Hematopoietic multipotent progenitor cell (in vitro differentiated cells): ENCODE measurements around the gene ARID1B. TPM values are rescaled to one million over a fixed set of nuclear protein-coding genes. Genes with fewer than 3 reads are reported as not detected.

Experiments used
- DNase-seq, 3 donors: peaks; one replicate each; pipeline ENCODE4 v3.0.0-alpha.2; 2011 to 2015; ENCODE audit warnings: low read depth in 2 of 3, low spot score in 2 of 3
- total RNA-seq: library from RNA; depleted of rRNA; stranded (reverse); fragments of >200 nt; gene quantifications from one replicate; pipeline ENCODE4 v1.2.3, GENCODE V29; 2012

Gene ARID1B
- total RNA-seq, 1 donor, result 107 TPM

DNA sequence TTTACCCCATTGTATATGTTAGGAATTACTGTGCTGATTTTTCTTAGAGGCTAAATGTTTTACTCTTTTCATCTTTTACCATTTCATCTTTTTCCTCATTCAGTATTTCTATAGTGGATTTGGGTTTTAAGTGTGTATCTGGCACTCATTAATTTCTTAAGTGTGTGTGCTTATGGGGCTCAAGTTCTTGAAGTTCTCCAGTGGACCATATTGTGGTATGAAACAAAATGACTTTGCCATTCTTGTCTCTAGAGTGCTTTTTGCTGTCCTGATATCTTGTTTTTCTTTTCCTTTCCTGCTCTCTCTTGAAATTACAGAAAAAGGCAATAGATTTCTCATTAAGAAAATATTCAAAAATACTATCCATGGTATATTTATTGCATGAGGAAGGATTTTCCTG, 123.1 kb downstream of the ARID1B start:
- DNase-seq, result no peak

DNA sequence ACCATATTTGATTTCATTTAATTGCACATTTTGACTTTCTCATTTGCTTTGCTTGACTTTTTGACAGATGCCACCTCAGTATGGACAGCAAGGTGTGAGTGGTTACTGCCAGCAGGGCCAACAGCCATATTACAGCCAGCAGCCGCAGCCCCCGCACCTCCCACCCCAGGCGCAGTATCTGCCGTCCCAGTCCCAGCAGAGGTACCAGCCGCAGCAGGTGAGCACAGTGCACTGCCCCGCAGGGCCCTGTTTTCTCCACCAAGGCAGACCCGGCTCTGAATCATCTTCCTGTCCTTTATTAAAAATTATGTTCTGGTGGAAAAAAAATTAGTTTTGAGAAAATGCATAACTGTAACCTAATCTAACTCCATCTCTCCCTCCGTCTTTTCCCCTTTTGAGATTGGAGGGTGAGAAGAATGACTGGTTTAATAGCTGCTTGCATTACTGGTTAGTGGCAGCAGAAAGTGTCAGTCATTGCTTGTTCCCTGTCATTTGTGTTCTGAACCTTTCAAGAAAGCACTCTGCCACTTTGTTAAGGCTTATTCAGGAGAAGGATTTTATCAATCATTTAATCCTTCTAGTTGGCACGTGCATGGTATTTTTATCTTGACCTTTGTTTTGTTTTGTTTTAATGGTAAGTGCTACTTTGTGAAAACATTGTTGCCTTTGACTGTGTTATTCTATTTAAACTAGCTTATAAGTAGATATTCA, 124.3 kb downstream of the ARID1B start:
- DNase-seq, result no peak

DNA sequence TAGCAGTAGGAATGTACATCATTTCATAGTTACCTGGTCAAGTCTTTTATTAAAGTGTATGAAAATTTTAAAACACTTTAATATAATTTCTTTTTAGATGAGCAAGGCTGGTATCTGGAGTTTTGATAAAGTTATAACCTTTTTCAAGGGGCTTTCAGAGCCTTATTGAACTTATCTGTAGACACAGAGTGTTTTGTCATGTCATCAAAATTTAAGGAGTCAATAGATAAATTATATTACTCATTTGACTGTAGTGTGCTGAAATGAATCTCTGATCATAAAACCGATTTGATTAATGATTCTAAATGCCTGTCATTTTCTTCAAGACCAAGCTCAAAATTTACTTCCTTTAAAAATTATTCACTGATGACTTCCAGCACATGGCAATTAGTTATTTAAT, 125.6 kb downstream of the ARID1B start:
- DNase-seq, result no peak

DNA sequence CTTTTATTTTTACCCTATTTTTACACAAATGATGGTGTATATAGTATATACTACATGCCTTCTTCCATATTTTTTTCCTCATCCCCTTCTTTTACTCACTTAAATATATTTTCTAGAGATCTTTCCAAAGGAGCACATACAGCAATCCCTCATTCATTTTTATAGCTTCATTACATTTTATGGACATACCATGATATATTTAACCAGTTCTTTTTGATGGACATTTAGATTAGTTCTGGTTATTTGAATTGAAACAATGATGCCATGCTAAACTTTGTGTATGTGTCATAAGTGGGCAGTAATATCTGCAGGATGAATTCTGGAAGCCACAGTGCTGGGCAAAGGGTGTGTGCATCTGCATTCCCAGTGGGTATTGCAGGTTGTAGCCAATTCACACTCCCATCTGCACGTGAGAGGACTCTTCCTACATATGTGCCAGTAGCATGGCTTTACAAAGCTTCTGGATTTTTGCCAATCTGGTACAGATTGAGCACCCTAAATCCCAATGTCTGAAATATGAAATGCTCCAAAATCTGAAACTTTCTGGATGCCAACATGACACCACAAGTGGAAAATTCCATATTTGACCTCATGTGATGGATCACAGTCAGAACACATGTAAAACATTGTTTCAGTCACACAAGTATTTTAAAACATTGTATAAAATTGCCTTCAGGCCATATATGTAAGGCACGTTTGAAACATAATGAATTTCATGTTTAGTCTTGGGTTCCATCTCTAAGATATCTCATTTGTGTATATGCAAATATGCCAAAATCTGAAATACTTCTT, 127.2 kb downstream of the ARID1B start:
- no peak for DNase-seq

DNA sequence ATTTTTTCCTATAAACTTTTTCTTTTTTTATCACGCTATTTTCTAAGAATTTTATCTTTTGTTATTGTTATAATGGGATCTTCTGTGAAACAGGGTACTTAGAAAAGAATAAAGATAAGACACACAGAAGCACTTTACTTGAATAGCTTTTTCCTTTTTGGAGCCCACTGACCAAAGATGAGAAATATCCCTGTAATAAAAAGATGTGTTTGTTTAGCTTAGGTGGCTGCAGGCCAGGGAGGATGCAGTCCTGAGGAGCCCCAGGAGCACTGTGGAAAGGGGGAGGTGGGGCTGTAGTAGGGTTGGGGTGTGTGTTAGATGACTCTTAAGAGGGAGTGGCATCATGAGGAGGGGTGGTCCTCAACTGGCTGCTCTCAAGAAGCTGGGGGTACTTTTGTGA, 128.6 kb downstream of the ARID1B start:
- no peak for DNase-seq

DNA sequence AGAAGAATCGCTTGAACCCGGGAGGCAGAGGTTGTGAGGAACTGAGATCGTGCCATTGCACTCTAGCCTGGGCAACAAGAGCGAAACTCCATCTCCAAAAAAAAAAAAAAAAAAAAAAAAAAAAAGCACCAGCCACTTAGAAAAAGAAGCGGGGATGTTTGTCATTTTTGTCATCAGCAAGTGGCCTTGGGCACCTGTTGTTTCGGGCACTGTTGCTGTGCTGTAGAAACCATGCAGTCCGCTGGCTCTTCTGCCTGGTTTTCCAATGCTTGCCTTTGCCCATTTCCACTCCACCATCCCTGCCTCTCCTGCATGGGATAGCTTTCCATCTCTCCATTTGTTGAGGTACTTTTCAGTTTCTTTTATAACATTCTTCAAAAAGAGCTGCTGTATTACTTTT, 129.3 kb downstream of the ARID1B start:
- DNase-seq, result no peak

DNA sequence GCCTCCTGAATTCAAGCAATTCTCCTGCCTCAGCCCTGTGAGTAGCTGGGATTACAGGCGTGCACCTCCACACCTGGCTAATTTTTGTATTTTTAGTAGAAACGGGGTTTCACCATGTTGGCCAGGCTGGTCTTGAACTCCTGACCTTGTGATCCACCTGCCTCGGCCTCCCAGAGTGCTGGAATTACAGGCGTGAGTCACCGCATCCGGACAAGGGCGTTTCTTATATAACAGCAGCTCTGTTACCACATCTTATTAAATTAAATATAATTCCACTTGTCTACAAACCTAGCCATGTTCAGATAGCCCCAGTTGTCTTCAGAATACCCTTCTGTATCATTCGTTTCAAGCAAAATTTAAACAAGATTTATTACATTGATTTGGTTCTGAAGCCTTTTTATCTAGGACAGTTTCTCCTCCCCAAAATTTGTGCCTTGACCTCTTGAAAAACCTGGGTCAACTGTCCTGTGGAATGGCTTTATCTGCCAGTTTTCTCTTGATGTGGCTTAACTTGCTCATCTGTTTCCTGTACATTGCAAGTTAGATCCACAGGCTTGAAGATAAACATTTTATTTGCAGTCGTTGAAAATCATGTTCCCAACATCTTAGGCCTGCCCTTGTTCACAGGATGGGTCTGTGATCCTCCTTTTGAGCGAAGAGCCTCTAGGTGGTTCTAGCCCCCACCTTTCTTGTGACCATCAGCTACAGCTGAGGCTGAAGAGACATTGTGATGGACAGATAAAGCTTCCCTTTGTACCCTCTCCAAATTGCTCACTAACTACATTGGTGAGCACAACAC, 132.2 kb downstream of the ARID1B start:
- DNase-seq, result no peak

DNA sequence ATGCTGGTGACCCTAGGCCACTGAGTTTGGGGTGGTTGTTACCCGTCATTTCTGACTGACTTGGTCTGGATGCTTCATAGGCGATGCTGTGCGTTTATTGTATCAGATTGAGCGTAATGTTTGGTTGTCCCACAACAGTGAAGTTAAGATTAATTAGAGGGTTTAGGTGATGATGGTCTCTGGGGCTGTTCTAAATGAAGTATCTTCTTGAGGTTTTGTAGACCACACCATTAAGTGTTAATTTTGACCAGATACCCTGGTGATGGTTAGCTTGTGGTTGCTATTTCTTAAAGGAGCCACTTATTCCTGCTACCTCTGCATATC, 132.8 kb downstream of the ARID1B start:
- no peak for DNase-seq

DNA sequence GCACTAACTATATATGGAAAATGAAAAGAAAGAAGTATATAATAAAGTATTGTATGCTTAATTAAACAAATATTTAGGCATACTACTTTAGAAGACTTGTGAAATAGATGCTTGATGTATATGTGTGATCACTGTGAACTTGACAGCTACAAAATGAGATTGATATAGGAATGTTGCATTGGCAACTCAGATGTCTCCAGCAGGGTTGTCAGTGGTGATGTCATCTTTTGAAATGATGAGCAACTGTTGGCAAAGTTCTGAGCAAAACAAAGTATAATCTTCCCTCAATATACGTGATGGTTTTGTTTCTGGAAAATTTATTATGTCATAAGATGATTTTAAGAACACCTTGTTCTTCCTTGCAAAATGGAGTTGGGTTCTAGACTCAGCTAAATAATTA, 133.8 kb downstream of the ARID1B start:
- DNase-seq, result no peak

DNA sequence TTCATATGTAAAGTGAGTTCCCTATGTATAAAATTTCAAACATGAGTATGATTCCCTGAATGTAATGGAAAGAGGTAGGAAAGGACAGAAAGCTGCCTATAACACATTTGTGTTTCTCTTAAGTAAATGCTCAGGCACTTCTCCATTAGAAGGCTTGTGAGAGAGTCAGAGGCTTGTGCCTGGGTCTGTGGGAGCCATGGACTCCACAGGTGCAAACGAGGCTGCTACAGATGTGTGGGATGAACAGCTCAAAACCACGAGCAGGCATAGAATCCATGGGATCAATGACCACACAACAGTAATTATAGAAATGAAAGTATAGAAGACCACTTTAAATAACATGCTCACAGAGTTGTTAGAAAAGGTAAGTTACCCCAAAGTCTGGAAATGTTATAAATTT, 134.4 kb downstream of the ARID1B start:
- DNase-seq, result no peak

DNA sequence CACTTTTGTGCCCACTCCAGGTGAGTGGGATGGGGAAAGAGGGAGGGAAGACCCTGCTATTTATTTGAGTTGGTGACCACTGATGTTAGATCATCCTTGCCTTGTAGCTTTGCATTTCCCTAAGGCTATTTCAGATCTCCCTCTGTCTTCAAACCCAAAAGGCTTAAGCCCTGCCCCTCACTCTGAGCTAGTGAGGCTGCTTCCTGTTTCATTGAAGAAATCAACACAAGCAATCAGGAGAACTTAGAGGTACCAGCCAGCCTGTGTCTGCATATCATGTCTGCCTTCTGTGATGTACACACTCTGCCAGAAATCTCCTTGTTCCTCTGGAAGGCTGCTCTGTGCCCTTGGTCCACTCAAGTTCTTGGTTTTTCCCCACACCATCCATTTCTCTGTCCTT, 135.3 kb downstream of the ARID1B start:
- DNase-seq, result peak in 2 of 3 donors; percentile 36 to 67

DNA sequence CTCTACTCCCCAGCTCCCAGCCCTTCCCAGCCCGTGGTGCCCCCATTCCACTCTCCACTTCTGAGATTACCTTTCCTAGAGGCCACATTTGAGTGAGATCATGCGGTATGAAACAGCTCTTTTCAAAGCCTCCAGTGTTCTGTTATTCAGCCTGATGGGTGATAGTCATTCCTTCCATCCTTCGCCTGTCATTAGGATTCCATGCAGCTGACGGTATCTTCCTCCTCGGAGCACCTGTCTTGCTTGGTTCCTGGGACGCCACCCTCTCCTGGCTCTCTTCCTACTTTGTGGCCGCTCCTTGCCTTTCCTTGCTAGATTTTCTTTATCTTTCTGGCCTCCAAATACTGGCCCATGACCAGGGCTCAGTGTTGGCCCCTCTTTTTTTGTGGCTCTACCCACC, 137.0 kb downstream of the ARID1B start:
- DNase-seq, result no peak

DNA sequence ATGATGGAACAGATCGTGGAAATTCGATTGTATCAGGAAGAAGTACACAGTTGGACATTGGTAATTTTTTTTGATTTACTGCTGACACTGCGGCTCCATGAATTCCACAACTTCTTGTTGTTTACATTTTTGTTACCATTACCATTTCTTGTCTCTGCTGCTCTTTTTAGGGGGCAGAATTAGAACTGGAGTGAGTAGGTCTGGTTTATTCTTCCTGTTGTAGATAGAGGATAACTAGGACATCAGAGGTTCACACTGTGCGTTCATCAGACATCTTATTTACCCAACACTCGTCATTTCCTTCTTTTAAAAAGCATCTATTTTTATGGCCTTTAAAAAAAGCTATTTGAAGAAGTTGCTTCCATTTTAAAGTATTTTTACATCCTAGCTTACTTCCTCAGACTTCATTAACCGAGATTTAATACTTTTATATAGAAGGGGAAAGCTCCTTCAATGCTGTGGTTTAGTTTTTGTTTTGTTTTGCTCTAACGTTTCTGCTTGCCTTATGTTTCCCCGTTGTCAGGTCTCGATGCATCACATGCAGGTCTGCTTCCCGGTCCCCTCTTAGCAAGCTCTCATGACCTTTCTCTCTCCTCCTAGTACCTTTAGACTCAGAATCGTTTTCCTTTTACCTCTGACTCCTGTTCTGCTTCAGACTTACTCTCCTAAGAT, 139.1 kb downstream of the ARID1B start:
- DNase-seq, result peak in 2 of 3 donors; percentile 31 to 59

DNA sequence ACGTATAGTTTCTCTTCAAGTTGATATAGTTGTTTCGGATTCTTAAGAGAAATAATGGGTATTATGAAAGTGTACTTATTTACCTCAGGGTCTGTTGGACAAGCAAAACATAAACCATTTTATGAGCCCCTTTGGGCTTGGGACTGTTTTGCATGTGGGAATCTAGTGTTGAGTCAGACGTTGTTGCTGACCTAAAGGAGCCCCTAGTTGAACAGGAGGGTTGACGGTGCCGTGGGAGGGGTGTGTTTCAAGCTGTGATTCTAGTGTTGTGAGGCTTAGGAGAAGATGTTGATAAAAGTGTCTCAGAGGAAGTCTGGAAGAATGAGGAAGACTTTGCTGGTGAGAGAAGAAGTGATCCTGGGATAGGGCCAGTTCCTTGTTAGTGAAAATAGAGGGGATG, 140.0 kb downstream of the ARID1B start:
- DNase-seq, result no peak

DNA sequence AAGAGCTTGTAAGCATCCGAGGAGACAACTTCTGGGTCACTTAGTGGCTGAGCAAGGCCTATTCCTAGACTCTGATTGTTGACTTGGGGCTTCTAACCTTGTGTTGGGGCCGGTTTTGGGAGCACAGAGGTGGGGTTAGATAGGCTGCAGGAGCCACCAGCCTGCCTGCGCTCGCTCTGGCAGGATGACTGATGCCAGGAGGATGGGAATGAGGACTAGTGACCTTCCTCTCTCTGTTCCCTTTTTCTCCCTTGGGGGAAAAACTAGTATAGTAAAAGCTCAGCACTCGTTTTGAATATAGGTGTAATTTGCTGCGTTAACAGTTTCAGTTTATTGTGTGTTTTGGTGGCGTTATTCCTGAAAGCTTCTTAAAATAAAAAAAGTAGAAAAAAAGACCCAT, 141.5 kb downstream of the ARID1B start:
- DNase-seq, result no peak

DNA sequence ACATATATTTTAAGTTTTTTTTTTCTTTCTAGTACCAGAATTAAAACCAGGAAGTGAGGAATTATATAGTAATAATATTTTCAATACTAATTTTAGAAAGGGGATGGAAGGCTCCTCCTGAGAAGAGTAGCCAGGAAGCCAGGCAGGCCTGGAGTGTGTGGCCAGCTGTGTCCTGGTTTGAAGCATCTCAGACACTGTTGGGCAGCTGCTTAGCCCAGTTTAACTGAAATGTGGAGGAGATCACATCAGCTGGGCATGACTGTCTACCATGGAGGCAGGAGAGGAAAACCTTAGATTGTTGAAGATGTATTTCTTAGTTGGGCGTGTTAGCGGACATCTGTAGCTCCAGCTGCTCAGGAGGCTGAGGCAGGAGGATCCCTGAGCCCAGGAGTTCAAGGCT, 142.2 kb downstream of the ARID1B start:
- DNase-seq, result no peak

DNA sequence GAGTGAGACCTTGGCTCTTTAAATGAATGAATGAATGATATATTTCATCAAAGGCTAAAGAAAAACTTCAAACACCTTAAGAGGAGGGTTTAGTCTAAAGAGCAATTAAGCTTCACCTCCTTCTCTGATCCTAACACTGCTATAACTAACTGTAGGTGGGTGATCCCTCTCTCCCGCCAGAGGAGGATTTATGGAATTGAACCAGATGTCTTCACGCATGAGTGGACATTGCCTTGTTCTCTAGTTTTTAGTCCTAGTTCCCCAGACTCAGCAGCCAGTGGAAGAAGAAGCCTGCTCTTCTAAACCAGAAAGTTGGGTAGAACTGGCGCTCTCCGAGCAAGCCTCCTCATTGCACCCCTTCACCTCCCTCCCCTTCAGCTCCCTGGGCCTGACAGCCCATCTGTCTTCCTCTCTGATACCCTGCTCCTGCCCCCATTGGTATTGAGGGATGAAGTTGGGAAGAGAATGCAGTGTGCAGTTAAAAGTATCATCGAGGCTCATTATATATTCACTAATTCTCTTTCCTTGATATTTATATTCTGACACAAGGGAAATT, 142.7 kb downstream of the ARID1B start:
- DNase-seq, result no peak

DNA sequence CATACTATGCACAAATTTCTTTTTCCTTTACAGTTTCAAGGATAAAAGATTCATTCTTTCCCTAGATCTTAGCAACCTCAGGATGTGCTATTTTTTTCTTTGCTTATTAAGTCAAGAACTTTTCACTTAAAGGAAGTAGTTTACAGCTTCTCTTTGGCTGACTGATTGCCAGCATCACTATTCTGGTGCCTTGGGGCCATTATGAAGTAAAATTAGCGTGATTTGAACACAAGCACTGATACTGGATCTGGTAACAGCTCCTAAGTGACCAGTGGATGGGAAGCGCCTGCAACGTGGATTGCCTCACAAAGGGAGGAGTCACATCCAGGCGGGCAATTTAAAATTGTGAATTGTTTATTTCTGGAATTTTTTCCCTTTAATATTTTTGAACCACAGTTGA, 147.1 kb downstream of the ARID1B start:
- DNase-seq, result no peak

DNA sequence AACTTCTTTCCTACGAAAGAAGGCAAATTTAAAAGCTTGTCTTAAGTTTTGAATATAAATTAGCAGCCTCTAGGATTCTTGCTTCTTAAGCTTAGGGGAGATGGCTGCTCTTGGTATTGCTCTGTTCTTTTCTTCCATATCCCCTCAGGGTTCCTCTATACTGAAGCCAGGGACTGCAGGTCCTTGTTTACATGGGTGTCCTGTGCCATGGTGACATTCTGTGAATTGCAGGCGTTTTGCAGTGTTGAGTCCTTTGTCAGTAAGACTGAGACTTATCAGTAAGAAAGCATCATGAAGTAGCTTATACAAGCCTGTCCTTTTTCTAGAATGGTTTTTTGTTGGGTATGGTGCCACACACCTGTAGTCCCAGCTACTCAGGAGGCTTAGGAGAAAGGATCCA, 147.8 kb downstream of the ARID1B start:
- no peak for DNase-seq

DNA sequence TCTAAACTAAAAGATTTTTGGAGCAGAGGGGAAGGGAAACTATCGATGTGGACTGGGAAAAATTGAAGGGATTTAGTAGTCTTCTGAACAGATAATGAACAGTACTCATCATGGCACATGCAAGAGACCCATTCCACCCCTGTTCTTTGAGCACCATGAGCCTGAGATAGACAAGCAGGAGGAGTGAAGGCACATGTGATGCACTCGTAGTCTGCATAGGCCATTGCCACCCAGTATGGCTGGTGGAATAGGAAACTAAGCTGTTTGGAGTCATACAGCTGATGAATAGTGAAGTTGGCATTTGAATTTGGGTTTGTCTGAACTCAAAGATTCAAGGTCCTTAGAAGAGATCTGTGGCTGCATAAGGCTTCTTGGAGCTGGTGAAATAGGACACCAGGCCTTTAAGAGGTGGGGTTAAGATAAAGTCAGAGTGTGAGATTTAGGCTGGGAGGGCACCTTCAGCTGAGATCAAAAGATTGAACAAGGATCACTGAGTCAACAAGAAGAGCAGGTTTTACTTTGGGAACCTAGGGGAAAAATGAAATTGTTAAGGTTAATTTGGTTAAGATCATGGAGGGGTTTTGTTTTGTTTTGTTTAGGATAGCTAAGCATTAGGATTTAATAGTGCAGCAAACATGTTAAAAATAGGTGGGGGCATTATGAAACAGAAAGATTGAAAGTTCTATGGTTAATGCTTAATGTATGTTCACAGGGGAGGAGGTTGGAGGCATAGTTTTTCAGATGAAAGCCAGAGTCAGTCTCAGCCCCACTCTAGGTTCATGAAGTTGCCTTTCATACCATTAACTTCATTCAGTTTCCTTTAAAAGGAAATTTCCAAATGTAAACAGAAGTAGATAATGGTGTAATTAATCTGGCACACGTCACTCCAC, 148.8 kb downstream of the ARID1B start:
- DNase-seq, result no peak
